Endothelial cell of umbilical vein (primary cell): ENCODE measurements around the gene MYH14. TPM values are rescaled to one million over a fixed set of nuclear protein-coding genes. Genes with fewer than 3 reads are reported as not detected.

ENCODE experiments used
- BruUV-seq: library from RNA; stranded (reverse); fragments of 400-500 nt; replicated peaks from 2 replicates; lab custom pipeline; 2021; lab: Mats Ljungman, UMichigan
- CTCF ChIA-PET: fragments of 300-600, 350-600 bp; sonication (Branson Sonifier 250); formaldehyde crosslinking; loops from one replicate; lab custom pipeline; 2021; ENCODE audit warnings: antibody characterized with exemption, inconsistent platforms; lab: Charles Lee
- POLR2A ChIA-PET: fragments of 300-600, 350-600 bp; sonication (Branson Sonifier 250); formaldehyde crosslinking; loops from one replicate; lab custom pipeline; 2021; ENCODE audit warnings: antibody characterized with exemption, inconsistent platforms; lab: Charles Lee
- DNase-seq: peaks from one replicate; pipeline ENCODE4 v3.0.0-alpha.2; 2011; ENCODE audit warnings: low read depth, low spot score
- FAIRE-seq: peaks from 2 replicates; lab custom pipeline; 2011; peaks lifted over from hg19 to GRCh38; lab: Jason Lieb, UNC
- H2AFZ ChIP-seq: 2 replicates; pipeline ENCODE4 v1.6.0; 2012; ENCODE audit warnings: low read depth, low read length, control low read depth, inconsistent platforms
- H3K27ac ChIP-seq: 2 replicates; pipeline ENCODE4 v1.5.1; 2011; ENCODE audit warnings: low read depth, mild to moderate bottlenecking, control low read depth, low read length, moderate library complexity; ENCODE audit not compliant: insufficient read depth
- H3K27me3 ChIP-seq, 2 experiments: 2 replicates each; pipeline versions ENCODE4 v1.6.0 to v1.6.1; 2011; ENCODE audit warnings: low read length in 2 of 2, mixed read lengths in 1 of 2; ENCODE audit not compliant: control insufficient read depth in 2 of 2, insufficient read depth in 2 of 2
- H3K36me3 ChIP-seq, 2 experiments: 2 replicates in 1 of 2; 3 replicates in 1 of 2; pipeline ENCODE4 v1.5.1; 2011; ENCODE audit warnings: low read length in 2 of 2, mild to moderate bottlenecking in 1 of 2, moderate library complexity in 1 of 2; ENCODE audit not compliant: control insufficient read depth in 2 of 2, insufficient read depth in 2 of 2; ENCODE audit errors: extremely low read depth in 1 of 2
- H3K4me1 ChIP-seq: 3 replicates; pipeline ENCODE4 v1.5.1; 2011; ENCODE audit warnings: mild to moderate bottlenecking, low read length; ENCODE audit not compliant: control insufficient read depth, insufficient read depth; ENCODE audit errors: extremely low read depth
- H3K4me2 ChIP-seq: 2 replicates; pipeline ENCODE4 v1.6.1; 2011; ENCODE audit warnings: low read length, control low read depth, mixed read lengths; ENCODE audit not compliant: insufficient read depth
- H3K4me3 ChIP-seq, 3 experiments: fragments of 200-600 bp in 1 of 3; sonication (generic), shearing (Covaris generic) in 1 of 3; replicated peaks in 1 of 3; 2 replicates each; pipeline ENCODE4 v1.5.1; 2011 to 2016; ENCODE audit warnings: control low read depth in 3 of 3, low read length in 3 of 3, mild to moderate bottlenecking in 2 of 3, inconsistent platforms in 1 of 3, low read depth in 1 of 3, moderate library complexity in 1 of 3; ENCODE audit not compliant: insufficient read depth in 1 of 3
- H3K79me2 ChIP-seq: 2 replicates; pipeline ENCODE4 v1.6.0; 2012; ENCODE audit warnings: low read length, inconsistent platforms; ENCODE audit not compliant: control insufficient read depth, insufficient read depth
- H3K9ac ChIP-seq: replicated peaks from 2 replicates; pipeline ENCODE3; 2011; ENCODE audit warnings: low read length, control low read depth; ENCODE audit not compliant: insufficient read depth; ENCODE audit errors: extremely low read depth
- H3K9me1 ChIP-seq: replicated peaks from 3 replicates; pipeline ENCODE4 v1.6.0; 2011; ENCODE audit warnings: mild to moderate bottlenecking, low read length; ENCODE audit not compliant: control insufficient read depth, insufficient read depth; ENCODE audit errors: extremely low read depth
- H3K9me3 ChIP-seq: replicated peaks from 2 replicates; pipeline ENCODE4 v1.5.1; 2012; ENCODE audit warnings: low read length, inconsistent platforms; ENCODE audit not compliant: control insufficient read depth, insufficient read depth
- H4K20me1 ChIP-seq: replicated peaks from 2 replicates; pipeline ENCODE3; 2011; ENCODE audit warnings: mild to moderate bottlenecking, low read length; ENCODE audit not compliant: control insufficient read depth, insufficient read depth; ENCODE audit errors: extremely low read depth
- EZH2 ChIP-seq: IDR thresholded peaks from 2 replicates; pipeline ENCODE4 v1.6.1; 2012; ENCODE audit warnings: borderline replicate concordance, low read depth, mild to moderate bottlenecking, moderate library complexity, low read length, inconsistent platforms; ENCODE audit not compliant: severe bottlenecking
- FOS ChIP-seq: IDR thresholded peaks from 2 replicates; pipeline ENCODE4 v1.6.1; 2011; ENCODE audit warnings: mild to moderate bottlenecking, low read length, moderate library complexity, borderline replicate concordance; ENCODE audit not compliant: insufficient read depth
- GATA2 ChIP-seq: IDR thresholded peaks from 2 replicates; pipeline ENCODE4 v1.7.0; 2011; ENCODE audit warnings: low read depth, mild to moderate bottlenecking, moderate library complexity, mixed read lengths, low read length; ENCODE audit not compliant: insufficient read length, insufficient read depth
- JUN ChIP-seq: IDR thresholded peaks from 2 replicates; pipeline ENCODE4 v1.6.1; 2011; ENCODE audit warnings: borderline replicate concordance, low read depth; ENCODE audit not compliant: insufficient read length, insufficient read depth
- MYC ChIP-seq: IDR thresholded peaks from one replicate; pipeline ENCODE4 v1.6.1; 2011; ENCODE audit warnings: mild to moderate bottlenecking, low read depth, low read length
- POLR2A ChIP-seq: IDR thresholded peaks from 2 replicates; pipeline ENCODE4 v1.6.1; 2012; ENCODE audit warnings: low read depth, mild to moderate bottlenecking, control low read depth, low read length
- POLR2AphosphoS5 ChIP-seq: IDR thresholded peaks from 2 replicates; pipeline ENCODE4 v1.6.1; 2012; ENCODE audit warnings: low read depth, mild to moderate bottlenecking, control low read depth, low read length, moderate library complexity; ENCODE audit not compliant: insufficient read depth
- dilution Hi-C: fragments of 300-500 bp; cut with MboI; formaldehyde crosslinking; loops from one replicate; pipeline ENCODE4 v1.15.0; 2019; ENCODE audit warnings: low sequenced_read_pairs; ENCODE audit not compliant: extremely low pct_ligation_motif_present
- intact Hi-C: fragments of 100-400 bp; cut with micrococcal nuclease; formaldehyde crosslinking; loops from one replicate; pipeline ENCODE4 v1.10.0; 2022
- polyA plus RNA-seq, 4 experiments: library from polyadenylated mRNA; depleted of rRNA in 3 of 4; stranded (reverse) in 3 of 4; unstranded in 1 of 4; fragments of >200 nt; gene quantifications; 2 replicates each; pipeline versions ENCODE4 v1.2.1 to v1.2.3, GENCODE V29; 2011 to 2012; ENCODE audit warnings: missing spikeins in 1 of 4
- total RNA-seq: library from RNA; stranded (reverse); gene quantifications from 2 replicates; pipeline ENCODE4 v1.2.3, GENCODE V29; 2021
- TF ChIP-seq, protein P1 (sequence below), 2 donors: IDR thresholded peaks; 1 replicate in 1 of 2; 2 replicates in 1 of 2; pipeline ENCODE4 v1.5.1; 2011; ENCODE audit warnings: low read length in 2 of 2, mild to moderate bottlenecking in 2 of 2, moderate library complexity in 2 of 2, control low read depth in 1 of 2, inconsistent platforms in 1 of 2, low read depth in 1 of 2; ENCODE audit not compliant: insufficient read depth in 1 of 2; ENCODE audit errors: extremely low read depth in 1 of 2
- TF ChIP-seq, protein P2 (sequence below): IDR thresholded peaks from 2 replicates; pipeline ENCODE4 v1.6.1; 2011; ENCODE audit not compliant: insufficient read depth, insufficient read length

Gene MYH14
- total and polyA plus RNA-seq, 2 donors (not counting 3 experiments of a cell fraction or from before 2014, with no cell fraction given), result 0.13 TPM; not detected in 1

DNA sequence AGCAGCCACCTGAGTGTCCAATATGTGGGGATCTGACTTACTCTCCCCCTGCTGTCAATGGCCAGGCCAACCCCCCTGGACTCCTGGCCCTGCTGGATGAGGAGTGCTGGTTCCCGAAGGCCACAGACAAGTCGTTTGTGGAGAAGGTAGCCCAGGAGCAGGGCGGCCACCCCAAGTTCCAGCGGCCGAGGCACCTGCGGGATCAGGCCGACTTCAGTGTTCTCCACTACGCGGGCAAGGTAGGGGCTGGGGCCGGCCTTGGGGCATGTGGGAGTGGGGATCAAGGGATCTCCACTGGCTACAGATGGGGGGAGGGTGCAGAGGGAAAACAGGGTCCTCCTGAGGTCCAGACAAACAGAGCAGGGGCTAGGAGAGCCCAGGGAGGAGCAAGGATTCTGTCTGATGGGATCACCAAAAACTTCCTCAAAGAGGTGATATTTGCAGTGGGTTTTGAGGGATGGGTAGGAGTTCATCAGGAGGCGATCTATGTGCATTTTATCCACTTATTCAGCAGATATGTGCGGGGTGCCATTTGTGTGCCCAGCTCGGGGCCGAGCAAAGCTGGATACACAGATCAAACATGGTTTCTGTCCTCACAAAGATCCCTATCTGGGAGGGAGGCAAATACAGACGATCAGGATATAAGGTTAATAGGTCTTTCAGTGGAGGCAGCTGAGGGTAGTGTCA is 47.2 kb downstream of the MYH14 start:
- no peaks in the 10 kb centered on the region for H4K20me1 ChIP-seq
- intact Hi-C loops, result no loop called here
- H3K4me1 ChIP-seq, result no peaks in the 10 kb centered on the region
- TF ChIP-seq, protein P1, sequence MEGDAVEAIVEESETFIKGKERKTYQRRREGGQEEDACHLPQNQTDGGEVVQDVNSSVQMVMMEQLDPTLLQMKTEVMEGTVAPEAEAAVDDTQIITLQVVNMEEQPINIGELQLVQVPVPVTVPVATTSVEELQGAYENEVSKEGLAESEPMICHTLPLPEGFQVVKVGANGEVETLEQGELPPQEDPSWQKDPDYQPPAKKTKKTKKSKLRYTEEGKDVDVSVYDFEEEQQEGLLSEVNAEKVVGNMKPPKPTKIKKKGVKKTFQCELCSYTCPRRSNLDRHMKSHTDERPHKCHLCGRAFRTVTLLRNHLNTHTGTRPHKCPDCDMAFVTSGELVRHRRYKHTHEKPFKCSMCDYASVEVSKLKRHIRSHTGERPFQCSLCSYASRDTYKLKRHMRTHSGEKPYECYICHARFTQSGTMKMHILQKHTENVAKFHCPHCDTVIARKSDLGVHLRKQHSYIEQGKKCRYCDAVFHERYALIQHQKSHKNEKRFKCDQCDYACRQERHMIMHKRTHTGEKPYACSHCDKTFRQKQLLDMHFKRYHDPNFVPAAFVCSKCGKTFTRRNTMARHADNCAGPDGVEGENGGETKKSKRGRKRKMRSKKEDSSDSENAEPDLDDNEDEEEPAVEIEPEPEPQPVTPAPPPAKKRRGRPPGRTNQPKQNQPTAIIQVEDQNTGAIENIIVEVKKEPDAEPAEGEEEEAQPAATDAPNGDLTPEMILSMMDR (IDR thresholded peaks at IDR 0.05; ENCODE audit: extremely low read depth in 1 of 2, insufficient read depth in 1 of 2, low read depth in 1 of 2, low read length in 2 of 2), result no peak
- no peak for TF ChIP-seq MYC
- no peak for TF ChIP-seq FOS
- TF ChIP-seq POLR2AphosphoS5, result no peak
- TF ChIP-seq, protein P2, sequence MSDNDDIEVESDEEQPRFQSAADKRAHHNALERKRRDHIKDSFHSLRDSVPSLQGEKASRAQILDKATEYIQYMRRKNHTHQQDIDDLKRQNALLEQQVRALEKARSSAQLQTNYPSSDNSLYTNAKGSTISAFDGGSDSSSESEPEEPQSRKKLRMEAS, result no peak
- no peak for TF ChIP-seq EZH2
- TF ChIP-seq GATA2, result no peak
- no peak for TF ChIP-seq JUN
- no peak for TF ChIP-seq POLR2A
- FAIRE-seq (no peak), DNase-seq (no peak)
- no peak overlapping the region for H2AFZ ChIP-seq
- H3K9me3 ChIP-seq, result no peaks in the 10 kb centered on the region
- H3K27me3 ChIP-seq, result no peaks in the 10 kb centered on the region
- no peak overlapping the region for H3K4me2 ChIP-seq
- no TSS peak for BruUV-seq
- no peaks in the 10 kb centered on the region for H3K79me2 ChIP-seq
- no peaks in the 10 kb centered on the region for H3K36me3 ChIP-seq
- H3K27ac ChIP-seq, result no peak overlapping the region
- no peak overlapping the region for H3K4me3 ChIP-seq
- H3K9ac ChIP-seq, result no peak overlapping the region
- ChIA-PET CTCF (interaction anchor here (0.6 to 3.9 kb wide), 2 partner anchors 22 to 78 kb away, joined by 3 to 173 read pairs; partner anchors contain the start of gene KCNC3), POLR2A (no interaction called here)
- H3K9me1 ChIP-seq, result no peaks in the 10 kb centered on the region
- dilution Hi-C loops, result no loop called here
